Limb (tissue), 2 donors: ENCODE measurements around the gene C9orf78.
"Not testable (repeated sequence)": the region's sequence is repeated elsewhere in the genome, so short reads cannot be mapped to it uniquely, and the experiment has no call there.

ENCODE experiments used
- DNase-seq, 2 donors: peaks; one replicate each; pipeline ENCODE4 v3.0.0-alpha.2; 2016; ENCODE audit errors: extremely low spot score in 2 of 2

Gene C9orf78

GRCh38 chr9:129813661-129814060 lies 21.4 kb downstream of the C9orf78 start:
- no peak for DNase-seq

- no peak for DNase-seq
Observed at GRCh38 chr9:129812385-129812784, 22.7 kb downstream of the C9orf78 start.

GRCh38 chr9:129811967-129812363 lies 23.1 kb downstream of the C9orf78 start:
- no peak for DNase-seq

- no peak for DNase-seq
Observed at GRCh38 chr9:129810788-129811187, 24.3 kb downstream of the C9orf78 start.

- DNase-seq = no peak
Observed at GRCh38 chr9:129810116-129810515, 25.0 kb downstream of the C9orf78 start.

GRCh38 chr9:129809346-129809745 lies 25.7 kb downstream of the C9orf78 start:
- DNase-seq = no peak

- DNase-seq = no peak
Observed at GRCh38 chr9:129806061-129806460, 29.0 kb downstream of the C9orf78 start.

- DNase-seq = no peak
Observed at GRCh38 chr9:129803676-129804060, 31.4 kb downstream of the C9orf78 start.

- peak; percentile 93 to 99 for DNase-seq
Observed at GRCh38 chr9:129802833-129803675, 32.0 kb downstream of the C9orf78 start, which contains the start of gene TOR1B. Gene TOR1B, plus strand, starts transcription at chr9:129803184. Its CDS starts 29 bp downstream, at chr9:129803213.

GRCh38 chr9:129801504-129801903 lies 33.6 kb downstream of the C9orf78 start:
- DNase-seq = no peak

GRCh38 chr9:129798973-129799372 lies 36.1 kb downstream of the C9orf78 start:
- no peak for DNase-seq

- not testable (repeated sequence) for DNase-seq
Observed at GRCh38 chr9:129796029-129796428, 39.0 kb downstream of the C9orf78 start.

GRCh38 chr9:129794549-129794948 lies 40.5 kb downstream of the C9orf78 start:
- DNase-seq = no peak

- no peak for DNase-seq
Observed at GRCh38 chr9:129786481-129786880, 48.6 kb downstream of the C9orf78 start.

- DNase-seq = no peak
Observed at GRCh38 chr9:129785866-129786265, 49.2 kb downstream of the C9orf78 start.

- not testable (repeated sequence) for DNase-seq
Observed at GRCh38 chr9:129784970-129785369, 50.1 kb downstream of the C9orf78 start.

GRCh38 chr9:129783516-129784361 lies 51.3 kb downstream of the C9orf78 start:
- DNase-seq = peak; percentile 80 to 84

GRCh38 chr9:129781981-129782380 lies 53.1 kb downstream of the C9orf78 start:
- no peak for DNase-seq

GRCh38 chr9:129781131-129781530 lies 53.9 kb downstream of the C9orf78 start:
- no peak for DNase-seq

- DNase-seq = no peak
Observed at GRCh38 chr9:129779560-129780190, 55.4 kb downstream of the C9orf78 start.

GRCh38 chr9:129778469-129778868 lies 56.6 kb downstream of the C9orf78 start:
- DNase-seq = no peak

- DNase-seq = no peak
Observed at GRCh38 chr9:129777769-129778130, 57.3 kb downstream of the C9orf78 start.
